IMR-90 (cell line): ENCODE data around the gene ENOX2. TPM values are rescaled to one million over a fixed set of nuclear protein-coding genes. Genes with fewer than 3 reads are reported as not detected.

Experiments used
- ATAC-seq: fragments of 200-7000 bp; cut with Tn5 transposase; 2 replicates; pipeline ENCODE4 v1.9.1; 2020; ENCODE audit warnings: low read depth, mild to moderate bottlenecking, moderate library complexity
- BruUV-seq: library from RNA; stranded (reverse); fragments of 400-500 nt; replicated peaks from 2 replicates; lab custom pipeline; 2021; lab: Mats Ljungman, UMichigan
- CTCF ChIA-PET: fragments of 300-600 bp; formaldehyde crosslinking; extraction: SDS; loops from one replicate; lab custom pipeline; 2021; ENCODE audit warnings: antibody characterized with exemption; lab: Yijun Ruan, JAX
- POLR2A ChIA-PET: fragments of 300-600 bp; sonication (Branson Sonifier 250); formaldehyde crosslinking; loops from one replicate; lab custom pipeline; 2022; ENCODE audit warnings: antibody characterized with exemption; ENCODE audit not compliant: unreplicated experiment; lab: Charles Lee
- DNase-seq: peaks from one replicate; pipeline ENCODE4 v3.0.0; 2013
- H2AFZ ChIP-seq: replicated peaks from 2 replicates; pipeline ENCODE3; 2013; ENCODE audit warnings: low read length, mild to moderate bottlenecking; ENCODE audit not compliant: poor library complexity
- H2AK5ac ChIP-seq: 2 replicates; pipeline ENCODE4 v1.6.1; 2013; ENCODE audit warnings: low read depth, low read length, inconsistent platforms
- H2AK9ac ChIP-seq: replicated peaks from 2 replicates; pipeline ENCODE3; 2013; ENCODE audit warnings: mild to moderate bottlenecking, low read depth, low read length, moderate library complexity; ENCODE audit not compliant: poor library complexity
- H2BK120ac ChIP-seq: 2 replicates; pipeline ENCODE4 v1.6.1; 2013; ENCODE audit warnings: low read depth, low read length, inconsistent platforms
- H2BK15ac ChIP-seq: 3 replicates; pipeline ENCODE4 v1.6.1; 2013; ENCODE audit warnings: low read depth, low read length, inconsistent platforms
- H2BK20ac ChIP-seq: 2 replicates; pipeline ENCODE4 v1.6.1; 2013; ENCODE audit warnings: low read depth, mild to moderate bottlenecking, inconsistent platforms, low read length, moderate library complexity
- H2BK5ac ChIP-seq: 2 replicates; pipeline ENCODE4 v1.6.1; 2013; ENCODE audit warnings: mild to moderate bottlenecking, low read depth, low read length, inconsistent platforms; ENCODE audit not compliant: poor library complexity, severe bottlenecking
- H3K14ac ChIP-seq: replicated peaks from 2 replicates; pipeline ENCODE4 v1.6.1; 2013; ENCODE audit warnings: low read depth, low read length, inconsistent platforms
- H3K18ac ChIP-seq: 2 replicates; pipeline ENCODE4 v1.6.1; 2013; ENCODE audit warnings: low read depth, low read length, control low read depth
- H3K23ac ChIP-seq: 2 replicates; pipeline ENCODE4 v1.6.1; 2013; ENCODE audit warnings: low read depth, low read length, inconsistent platforms
- H3K27ac ChIP-seq: 2 replicates; pipeline ENCODE4 v1.5.1; 2013; ENCODE audit warnings: mild to moderate bottlenecking, control low read depth, low read length; ENCODE audit not compliant: insufficient read depth
- H3K27me3 ChIP-seq: 2 replicates; pipeline ENCODE4 v1.6.1; 2013; ENCODE audit warnings: low read length; ENCODE audit not compliant: control insufficient read depth, insufficient read depth
- H3K36me3 ChIP-seq: 2 replicates; pipeline ENCODE4 v1.6.1; 2013; ENCODE audit warnings: low read length, mixed read lengths; ENCODE audit not compliant: control insufficient read depth, insufficient read depth
- H3K4ac ChIP-seq: 2 replicates; pipeline ENCODE4 v1.6.1; 2013; ENCODE audit warnings: low read depth, low read length, inconsistent platforms
- H3K4me1 ChIP-seq: 2 replicates; pipeline ENCODE4 v1.6.1; 2013; ENCODE audit warnings: low read length, mixed read lengths; ENCODE audit not compliant: control insufficient read depth, insufficient read depth
- H3K4me2 ChIP-seq: 2 replicates; pipeline ENCODE4 v1.6.1; 2013; ENCODE audit warnings: low read depth, mild to moderate bottlenecking, control low read depth, low read length, moderate library complexity
- H3K4me3 ChIP-seq: 2 replicates; pipeline ENCODE4 v1.5.1; 2013; ENCODE audit warnings: low read depth, mild to moderate bottlenecking, control low read depth, low read length, moderate library complexity; ENCODE audit not compliant: insufficient read depth
- H3K56ac ChIP-seq: 2 replicates; pipeline ENCODE4 v1.6.1; 2013; ENCODE audit warnings: low read length, inconsistent platforms; ENCODE audit not compliant: insufficient read depth; ENCODE audit errors: extremely low read depth
- H3K79me1 ChIP-seq, 2 experiments: 2 replicates each; pipeline ENCODE4 v1.6.1; 2013; ENCODE audit warnings: low read length in 2 of 2, inconsistent platforms in 1 of 2, low read depth in 1 of 2
- H3K9ac ChIP-seq: 2 replicates; pipeline ENCODE4 v1.6.1; 2013; ENCODE audit warnings: low read depth, low read length, control low read depth
- H3K9me1 ChIP-seq: 2 replicates; pipeline ENCODE4 v1.6.1; 2013; ENCODE audit warnings: low read length, inconsistent platforms; ENCODE audit not compliant: insufficient read depth
- H3K9me3 ChIP-seq: 2 replicates; pipeline ENCODE4 v1.6.1; 2013; ENCODE audit warnings: low read length; ENCODE audit not compliant: control insufficient read depth, insufficient read depth
- H4K20me1 ChIP-seq: 2 replicates; pipeline ENCODE4 v1.6.1; 2013; ENCODE audit warnings: low read length, inconsistent platforms; ENCODE audit not compliant: insufficient read depth
- H4K5ac ChIP-seq: 2 replicates; pipeline ENCODE4 v1.6.1; 2013; ENCODE audit warnings: mild to moderate bottlenecking, low read depth, low read length, control low read depth
- H4K8ac ChIP-seq, 2 experiments: 2 replicates each; pipeline ENCODE4 v1.6.1; 2013; ENCODE audit warnings: low read depth in 2 of 2, low read length in 2 of 2, control low read depth in 1 of 2, inconsistent platforms in 1 of 2
- H4K91ac ChIP-seq: 2 replicates; pipeline ENCODE4 v1.6.1; 2013; ENCODE audit warnings: low read depth, low read length, inconsistent platforms; ENCODE audit not compliant: insufficient read depth
- CEBPB ChIP-seq: IDR thresholded peaks from 2 replicates; pipeline ENCODE4 v1.6.1; 2012; ENCODE audit warnings: low read depth, low read length, improper control_type of control experiment
- CHD1 ChIP-seq: IDR thresholded peaks from 2 replicates; pipeline ENCODE4 v1.6.1; 2012; ENCODE audit warnings: low read depth, low read length, improper control_type of control experiment
- FOS ChIP-seq: fragments of 150-350 bp; IDR thresholded peaks from 2 replicates; pipeline ENCODE4 v1.6.1; 2016; ENCODE audit warnings: low read depth, low read length
- MAZ ChIP-seq: IDR thresholded peaks from 2 replicates; pipeline ENCODE4 v1.6.1; 2012; ENCODE audit warnings: low read depth, mild to moderate bottlenecking, low read length, improper control_type of control experiment, moderate library complexity, borderline replicate concordance
- NFE2L2 ChIP-seq: fragments of 150-350 bp; IDR thresholded peaks from 2 replicates; pipeline ENCODE4 v1.6.1; 2016; ENCODE audit warnings: low read depth, mild to moderate bottlenecking, low read length
- POLR2A ChIP-seq: IDR thresholded peaks from 2 replicates; pipeline ENCODE4 v1.6.1; 2012; ENCODE audit warnings: mild to moderate bottlenecking, low read depth, low read length
- RFX5 ChIP-seq: IDR thresholded peaks from 2 replicates; pipeline ENCODE4 v1.8.0; 2012; ENCODE audit warnings: low read depth, mild to moderate bottlenecking, low read length, moderate library complexity
- WGBS, 2 experiments: methylation state at CpG; one replicate each; pipeline versions ENCODE4 v1.1.5 to v1.1.7; 2013; ENCODE audit warnings: missing lambda C conversion rate in 2 of 2; ENCODE audit not compliant: insufficient read length in 1 of 2; ENCODE audit errors: extremely low coverage in 2 of 2; 5-methylcytosine and 5-hydroxymethylcytosine counted together
- dilution Hi-C: fragments of 300-500 bp; cut with HindIII; formaldehyde crosslinking; loops from one replicate; pipeline ENCODE4 v1.14.3; 2018; ENCODE audit warnings: low sequenced_read_pairs; ENCODE audit not compliant: unreplicated experiment
- in situ Hi-C: fragments of 300-500 bp; cut with MboI; formaldehyde crosslinking; loops from 3 replicates; pipeline ENCODE4 v1.14.3; 2019; ENCODE audit warnings: low sequenced_read_pairs, inconsistent platforms, mixed read lengths
- intact Hi-C: fragments of 100-400 bp; cut with micrococcal nuclease; formaldehyde crosslinking; loops from 2 replicates; pipeline ENCODE4 v1.10.0; 2022
- polyA plus RNA-seq, 3 experiments: library from polyadenylated mRNA; depleted of rRNA; stranded (reverse); fragments of >200 nt; gene quantifications; 2 replicates each; pipeline ENCODE4 v1.2.3, GENCODE V29; 2012; ENCODE audit warnings: low replicate concordance in 1 of 3
- total RNA-seq: library from RNA; depleted of rRNA; stranded (reverse); fragments of >200 nt; gene quantifications from 2 replicates; pipeline ENCODE4 v1.2.3, GENCODE V29; 2012
- TF ChIP-seq, protein P1 (sequence below): fragments of 150-350 bp; IDR thresholded peaks from 2 replicates; pipeline ENCODE4 v1.6.1; 2017; ENCODE audit warnings: mild to moderate bottlenecking, antibody characterized with exemption, low read length, low read depth
- TF ChIP-seq, protein P2 (sequence below): conservative IDR thresholded peaks from 2 replicates; pipeline ENCODE4 v1.5.1; 2012; ENCODE audit warnings: mild to moderate bottlenecking, low read depth, low read length, improper control_type of control experiment

ENOX2 gene
- total and polyA plus RNA-seq, 2 of the 4 experiments (the other 2 are of a cell fraction): 6.3 to 11.8 TPM

DNA sequence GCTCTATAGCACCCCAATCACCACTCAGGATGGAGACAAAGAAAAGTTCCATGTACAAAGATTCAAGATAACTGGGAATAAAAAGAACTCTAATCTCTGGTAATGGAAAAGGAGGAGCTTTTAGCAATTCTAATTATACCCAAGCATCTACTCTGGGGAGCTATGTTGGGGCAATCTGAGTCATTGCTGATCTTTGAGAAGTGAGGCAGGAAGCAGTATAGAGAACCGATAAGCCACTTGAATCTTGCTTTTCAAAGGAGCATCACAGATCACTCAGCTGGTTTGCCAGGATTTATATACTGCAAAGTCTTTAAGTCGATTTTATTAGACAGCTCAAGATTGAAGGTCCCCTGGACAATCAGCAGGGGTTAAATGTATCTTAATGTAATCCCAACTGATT, 220.0 kb downstream of the ENOX2 start:
- DNase-seq (peak; percentile 59), ATAC-seq (peak; percentile 76)
- H3K9ac ChIP-seq: no peak overlapping the region
- no peaks in the 10 kb centered on the region for H3K36me3 ChIP-seq
- H3K27ac ChIP-seq: no peak overlapping the region
- no TSS peak for BruUV-seq
- H3K14ac ChIP-seq: no peak overlapping the region
- H4K5ac ChIP-seq: no peak overlapping the region
- ChIA-PET CTCF (interaction anchor here (0.7 to 0.8 kb wide), 2 partner anchors 95 to 107 kb away, joined by 3 to 5 read pairs; no protein-coding TSS in a partner anchor), POLR2A (no interaction called here)
- no peak for TF ChIP-seq NFE2L2
- no peak for TF ChIP-seq CHD1
- no peak for TF ChIP-seq FOS
- TF ChIP-seq CEBPB: no peak
- no peak for TF ChIP-seq POLR2A
- TF ChIP-seq, protein P1, sequence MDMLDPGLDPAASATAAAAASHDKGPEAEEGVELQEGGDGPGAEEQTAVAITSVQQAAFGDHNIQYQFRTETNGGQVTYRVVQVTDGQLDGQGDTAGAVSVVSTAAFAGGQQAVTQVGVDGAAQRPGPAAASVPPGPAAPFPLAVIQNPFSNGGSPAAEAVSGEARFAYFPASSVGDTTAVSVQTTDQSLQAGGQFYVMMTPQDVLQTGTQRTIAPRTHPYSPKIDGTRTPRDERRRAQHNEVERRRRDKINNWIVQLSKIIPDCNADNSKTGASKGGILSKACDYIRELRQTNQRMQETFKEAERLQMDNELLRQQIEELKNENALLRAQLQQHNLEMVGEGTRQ: no peak
- TF ChIP-seq RFX5: no peak
- TF ChIP-seq, protein P2, sequence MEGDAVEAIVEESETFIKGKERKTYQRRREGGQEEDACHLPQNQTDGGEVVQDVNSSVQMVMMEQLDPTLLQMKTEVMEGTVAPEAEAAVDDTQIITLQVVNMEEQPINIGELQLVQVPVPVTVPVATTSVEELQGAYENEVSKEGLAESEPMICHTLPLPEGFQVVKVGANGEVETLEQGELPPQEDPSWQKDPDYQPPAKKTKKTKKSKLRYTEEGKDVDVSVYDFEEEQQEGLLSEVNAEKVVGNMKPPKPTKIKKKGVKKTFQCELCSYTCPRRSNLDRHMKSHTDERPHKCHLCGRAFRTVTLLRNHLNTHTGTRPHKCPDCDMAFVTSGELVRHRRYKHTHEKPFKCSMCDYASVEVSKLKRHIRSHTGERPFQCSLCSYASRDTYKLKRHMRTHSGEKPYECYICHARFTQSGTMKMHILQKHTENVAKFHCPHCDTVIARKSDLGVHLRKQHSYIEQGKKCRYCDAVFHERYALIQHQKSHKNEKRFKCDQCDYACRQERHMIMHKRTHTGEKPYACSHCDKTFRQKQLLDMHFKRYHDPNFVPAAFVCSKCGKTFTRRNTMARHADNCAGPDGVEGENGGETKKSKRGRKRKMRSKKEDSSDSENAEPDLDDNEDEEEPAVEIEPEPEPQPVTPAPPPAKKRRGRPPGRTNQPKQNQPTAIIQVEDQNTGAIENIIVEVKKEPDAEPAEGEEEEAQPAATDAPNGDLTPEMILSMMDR: no peak
- TF ChIP-seq MAZ: no peak
- H3K4me3 ChIP-seq: no peak overlapping the region
- peak overlapping the region; percentile 24; the same call in 1 of the 2 replicates for H3K4ac ChIP-seq
- intact Hi-C loops (no loop called here), in situ Hi-C loops (no loop called here), dilution Hi-C loops (no loop called here)
- no peak overlapping the region for H2AK5ac ChIP-seq
- no peaks in the 10 kb centered on the region for H3K9me1 ChIP-seq
- no peaks in the 10 kb centered on the region for H4K20me1 ChIP-seq
- no peak overlapping the region for H2AFZ ChIP-seq
- H4K91ac ChIP-seq: peak overlapping the region; percentile 43
- H3K56ac ChIP-seq: peak overlapping the region; percentile 70; the same call in 1 of the 2 replicates
- H3K4me2 ChIP-seq: peak overlapping the region; percentile 84; the same call in 1 of the 2 replicates
- H3K9me3 ChIP-seq: no peaks in the 10 kb centered on the region
- no peaks in the 10 kb centered on the region for H3K79me1 ChIP-seq
- H2BK5ac ChIP-seq: peak overlapping the region; percentile 51
- H2BK15ac ChIP-seq: no peak overlapping the region
- no CpG with 5 or more reads among the region's 2 CpGs for WGBS, 2 experiments
- H2BK120ac ChIP-seq: peak overlapping the region; percentile 75
- peaks cover 4% of the 10 kb centered on the region; the same call in 1 of the 2 replicates for H3K4me1 ChIP-seq
- H2BK20ac ChIP-seq: peak overlapping the region; percentile 64
- H3K27me3 ChIP-seq: no peaks in the 10 kb centered on the region
- no peak overlapping the region for H3K23ac ChIP-seq
- peak overlapping the region; percentile 57 to 64; a peak in 3 of 4 replicates for H4K8ac ChIP-seq
- H3K18ac ChIP-seq: peak overlapping the region; percentile 91; the same call in 1 of the 2 replicates
- no peak overlapping the region for H2AK9ac ChIP-seq
